Keratinocyte (primary cell): ENCODE measurements around the gene RTCA. TPM values are rescaled to one million over a fixed set of nuclear protein-coding genes. Genes with fewer than 3 reads are reported as not detected.

Experiments used
- DNase-seq: peaks from one replicate; pipeline ENCODE4 v3.0.0-alpha.2; 2011; ENCODE audit warnings: low read depth, missing footprints, low spot score
- FAIRE-seq: peaks from 2 replicates; lab custom pipeline; 2011; peaks lifted over from hg19 to GRCh38; lab: Jason Lieb, UNC
- H2AFZ ChIP-seq: 2 replicates; pipeline ENCODE4 v1.6.0; 2012; ENCODE audit warnings: low read length, control low read depth, inconsistent platforms; ENCODE audit not compliant: control insufficient read depth
- H3K27ac ChIP-seq: 2 replicates; pipeline ENCODE4 v1.5.1; 2011; ENCODE audit warnings: low read length; ENCODE audit not compliant: control insufficient read depth, insufficient read depth
- H3K27me3 ChIP-seq: 3 replicates; pipeline ENCODE4 v1.6.0; 2011; ENCODE audit warnings: low read length; ENCODE audit not compliant: control insufficient read depth, insufficient read depth; ENCODE audit errors: extremely low read depth
- H3K36me3 ChIP-seq, 2 experiments: 2 replicates in 1 of 2; 3 replicates in 1 of 2; pipeline ENCODE4 v1.5.1; 2011; ENCODE audit warnings: low read length in 2 of 2, mild to moderate bottlenecking in 1 of 2; ENCODE audit not compliant: control insufficient read depth in 2 of 2, insufficient read depth in 2 of 2; ENCODE audit errors: extremely low read depth in 1 of 2
- H3K4me1 ChIP-seq: 3 replicates; pipeline ENCODE4 v1.5.1; 2011; ENCODE audit warnings: low read length; ENCODE audit not compliant: control insufficient read depth, insufficient read depth; ENCODE audit errors: extremely low read depth
- H3K4me2 ChIP-seq: 3 replicates; pipeline ENCODE4 v1.6.0; 2011; ENCODE audit warnings: low read depth, low read length; ENCODE audit not compliant: control insufficient read depth, insufficient read depth; ENCODE audit errors: extremely low read depth
- H3K4me3 ChIP-seq, 3 experiments: fragments of 200-600 bp in 1 of 3; sonication (generic) in 1 of 3; 2 replicates in 2 of 3; 3 replicates in 1 of 3; pipeline ENCODE4 v1.5.1; 2011 to 2016; ENCODE audit warnings: low read length in 3 of 3, mild to moderate bottlenecking in 3 of 3, control low read depth in 2 of 3, inconsistent platforms in 1 of 3, low read depth in 1 of 3, mixed read lengths in 1 of 3, mixed run types in 1 of 3, moderate library complexity in 1 of 3; ENCODE audit not compliant: control insufficient read depth in 2 of 3, insufficient read depth in 2 of 3; ENCODE audit errors: extremely low read depth in 1 of 3
- H3K79me2 ChIP-seq: 2 replicates; pipeline ENCODE4 v1.6.0; 2012; ENCODE audit warnings: low read length; ENCODE audit not compliant: control insufficient read depth, insufficient read depth
- H3K9ac ChIP-seq: 3 replicates; pipeline ENCODE4 v1.6.0; 2011; ENCODE audit warnings: low read length; ENCODE audit not compliant: control insufficient read depth, insufficient read depth; ENCODE audit errors: extremely low read depth
- H3K9me1 ChIP-seq: 3 replicates; pipeline ENCODE4 v1.6.0; 2011; ENCODE audit warnings: low read length; ENCODE audit not compliant: control insufficient read depth, insufficient read depth; ENCODE audit errors: extremely low read depth
- H3K9me3 ChIP-seq: 2 replicates; pipeline ENCODE4 v1.5.1; 2012; ENCODE audit warnings: low read depth, low read length; ENCODE audit not compliant: control insufficient read depth
- H4K20me1 ChIP-seq: 3 replicates; pipeline ENCODE4 v1.6.0; 2011; ENCODE audit warnings: low read length; ENCODE audit not compliant: control insufficient read depth, insufficient read depth; ENCODE audit errors: extremely low read depth
- EZH2 ChIP-seq: IDR thresholded peaks from one replicate; pipeline ENCODE4 v1.6.1; 2012; ENCODE audit warnings: inconsistent platforms, mild to moderate bottlenecking, low read length, moderate library complexity
- dilution Hi-C: fragments of 300-500 bp; cut with MboI; formaldehyde crosslinking; loops from one replicate; pipeline ENCODE4 v1.7.0; 2020; ENCODE audit warnings: low sequenced_read_pairs; ENCODE audit not compliant: extremely low pct_ligation_motif_present
- polyA plus RNA-seq, 5 experiments: library from polyadenylated mRNA; depleted of rRNA in 3 of 5; stranded (reverse) in 3 of 5; stranded (forward) in 1 of 5; unstranded in 1 of 5; fragments of >200 nt; gene quantifications; 1 replicate in 1 of 5; 2 replicates in 3 of 5; 3 replicates in 1 of 5; pipeline versions ENCODE4 v1.2.1 to v1.2.3, GENCODE V29; 2011 to 2012; ENCODE audit warnings: missing spikeins in 2 of 5, low read depth in 1 of 5, low replicate concordance in 1 of 5
- TF ChIP-seq, protein P1 (sequence below), 3 experiments: IDR thresholded peaks in 1 of 3; conservative IDR thresholded peaks in 1 of 3; optimal IDR thresholded peaks in 1 of 3; 2 replicates in 2 of 3; 3 replicates in 1 of 3; pipeline versions ENCODE3 to v1.5.1; 2011; ENCODE audit warnings: low read length in 3 of 3, mild to moderate bottlenecking in 3 of 3, moderate library complexity in 2 of 3, control low read depth in 1 of 3, inconsistent platforms in 1 of 3; ENCODE audit not compliant: insufficient read depth in 2 of 3; ENCODE audit errors: extremely low read depth in 1 of 3

The RTCA gene
- polyA plus RNA-seq, 1 donor (not counting 4 experiments of a cell fraction or from before 2014, with no cell fraction given) = 52.0 TPM

- TF ChIP-seq, protein P1, sequence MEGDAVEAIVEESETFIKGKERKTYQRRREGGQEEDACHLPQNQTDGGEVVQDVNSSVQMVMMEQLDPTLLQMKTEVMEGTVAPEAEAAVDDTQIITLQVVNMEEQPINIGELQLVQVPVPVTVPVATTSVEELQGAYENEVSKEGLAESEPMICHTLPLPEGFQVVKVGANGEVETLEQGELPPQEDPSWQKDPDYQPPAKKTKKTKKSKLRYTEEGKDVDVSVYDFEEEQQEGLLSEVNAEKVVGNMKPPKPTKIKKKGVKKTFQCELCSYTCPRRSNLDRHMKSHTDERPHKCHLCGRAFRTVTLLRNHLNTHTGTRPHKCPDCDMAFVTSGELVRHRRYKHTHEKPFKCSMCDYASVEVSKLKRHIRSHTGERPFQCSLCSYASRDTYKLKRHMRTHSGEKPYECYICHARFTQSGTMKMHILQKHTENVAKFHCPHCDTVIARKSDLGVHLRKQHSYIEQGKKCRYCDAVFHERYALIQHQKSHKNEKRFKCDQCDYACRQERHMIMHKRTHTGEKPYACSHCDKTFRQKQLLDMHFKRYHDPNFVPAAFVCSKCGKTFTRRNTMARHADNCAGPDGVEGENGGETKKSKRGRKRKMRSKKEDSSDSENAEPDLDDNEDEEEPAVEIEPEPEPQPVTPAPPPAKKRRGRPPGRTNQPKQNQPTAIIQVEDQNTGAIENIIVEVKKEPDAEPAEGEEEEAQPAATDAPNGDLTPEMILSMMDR (optimal IDR thresholded peaks at IDR 0.05 in 1 of 3, IDR thresholded peaks at IDR 0.05 in 1 of 3, conservative IDR thresholded peaks at IDR 0.05 in 1 of 3; ENCODE audit: extremely low read depth in 1 of 3, insufficient read depth in 2 of 3, low read length in 3 of 3) = no peak
- no peak for TF ChIP-seq EZH2
- Histone ChIP-seq H3K4me3 (peak overlapping the region; percentile 70 to 96 (median 88)), H3K9me1 (no peaks in the 10 kb centered on the region), H3K27ac (peak overlapping the region; percentile 85), H2AFZ (peak overlapping the region; percentile 95), H4K20me1 (no peaks in the 10 kb centered on the region), H3K4me1 (peaks cover 12% of the 10 kb centered on the region), H3K27me3 (no peaks in the 10 kb centered on the region), H3K9ac (peak overlapping the region; percentile 88), H3K9me3 (no peaks in the 10 kb centered on the region), H3K36me3 (no peaks in the 10 kb centered on the region), H3K4me2 (peak overlapping the region; percentile 81), H3K79me2 (peaks cover 29% of the 10 kb centered on the region)
- dilution Hi-C loops = no loop called here
- no peak for DNase-seq
- no peak for FAIRE-seq
Observed at GRCh38 chr1:100250264-100250663, 15.8 kb upstream of the RTCA start.

DNA sequence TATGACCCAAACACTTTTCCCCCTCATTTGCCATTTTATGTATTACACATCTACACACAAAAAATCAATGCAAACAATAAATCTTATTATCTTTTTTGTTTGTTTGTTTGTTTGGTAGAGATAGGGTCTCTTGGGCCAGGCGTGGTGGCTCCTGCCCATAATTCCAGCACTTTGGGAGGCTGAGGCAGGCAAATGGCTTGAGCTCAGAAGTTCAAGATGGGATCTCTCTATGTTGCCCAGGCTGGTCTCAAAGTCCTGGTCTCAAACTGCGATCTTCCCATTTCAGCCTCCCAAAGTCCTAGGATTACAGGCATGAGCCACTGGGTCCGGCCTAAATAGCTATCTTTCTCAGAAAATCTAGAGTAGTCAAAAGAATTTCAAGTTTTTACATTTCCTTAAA is 15.2 kb upstream of the RTCA start:
- DNase-seq (no peak), FAIRE-seq (no peak)
- H3K36me3 ChIP-seq = no peaks in the 10 kb centered on the region
- H3K4me1 ChIP-seq = peaks cover 12% of the 10 kb centered on the region
- dilution Hi-C loops = no loop called here
- no peak overlapping the region for H3K4me3 ChIP-seq
- H3K79me2 ChIP-seq = peaks cover 24% of the 10 kb centered on the region
- no peak overlapping the region for H3K27ac ChIP-seq
- H2AFZ ChIP-seq = peak overlapping the region; percentile 95
- no peak overlapping the region for H3K9ac ChIP-seq
- no peak overlapping the region for H3K4me2 ChIP-seq
- no peaks in the 10 kb centered on the region for H4K20me1 ChIP-seq
- no peaks in the 10 kb centered on the region for H3K9me3 ChIP-seq
- H3K9me1 ChIP-seq = no peaks in the 10 kb centered on the region
- no peaks in the 10 kb centered on the region for H3K27me3 ChIP-seq
- no peak for TF ChIP-seq EZH2

DNA sequence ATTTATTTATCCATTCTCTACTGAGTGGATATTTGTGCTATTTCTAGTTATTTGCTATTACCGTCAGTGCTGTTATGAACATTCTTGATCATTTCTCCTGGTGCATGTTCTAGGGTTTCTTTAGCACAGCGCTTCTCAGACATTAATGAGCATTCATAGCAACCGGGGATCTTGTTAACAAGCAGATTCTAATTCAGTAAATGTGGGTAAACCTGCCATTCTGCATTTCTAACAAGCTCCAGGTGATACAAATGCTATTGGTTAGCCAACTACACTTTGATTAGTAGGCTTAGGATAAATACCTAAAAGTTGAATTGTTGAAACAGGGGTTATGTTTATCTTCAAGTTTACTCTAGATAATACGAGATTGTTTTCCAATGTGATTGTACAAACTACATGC is 13.1 kb upstream of the RTCA start:
- DNase-seq = no peak
- no peaks in the 10 kb centered on the region for H3K9me3 ChIP-seq
- H3K36me3 ChIP-seq = no peaks in the 10 kb centered on the region
- H3K4me3 ChIP-seq = no peak overlapping the region
- TF ChIP-seq EZH2 = no peak
- TF ChIP-seq, protein P1 (optimal IDR thresholded peaks at IDR 0.05 in 1 of 3, IDR thresholded peaks at IDR 0.05 in 1 of 3, conservative IDR thresholded peaks at IDR 0.05 in 1 of 3; ENCODE audit: extremely low read depth in 1 of 3, insufficient read depth in 2 of 3, low read length in 3 of 3) = no peak
- peaks cover 16% of the 10 kb centered on the region for H3K79me2 ChIP-seq
- dilution Hi-C loops = no loop called here
- H3K9me1 ChIP-seq = no peaks in the 10 kb centered on the region
- peak overlapping the region; percentile 22 for H2AFZ ChIP-seq
- peaks cover 12% of the 10 kb centered on the region for H3K4me1 ChIP-seq
- no peak overlapping the region for H3K9ac ChIP-seq
- no peaks in the 10 kb centered on the region for H3K27me3 ChIP-seq
- H3K27ac ChIP-seq = no peak overlapping the region
- no peaks in the 10 kb centered on the region for H4K20me1 ChIP-seq
- FAIRE-seq = peak; percentile 13
- no peak overlapping the region for H3K4me2 ChIP-seq
